ENCODE results near the gene ADORA1.

DNA sequence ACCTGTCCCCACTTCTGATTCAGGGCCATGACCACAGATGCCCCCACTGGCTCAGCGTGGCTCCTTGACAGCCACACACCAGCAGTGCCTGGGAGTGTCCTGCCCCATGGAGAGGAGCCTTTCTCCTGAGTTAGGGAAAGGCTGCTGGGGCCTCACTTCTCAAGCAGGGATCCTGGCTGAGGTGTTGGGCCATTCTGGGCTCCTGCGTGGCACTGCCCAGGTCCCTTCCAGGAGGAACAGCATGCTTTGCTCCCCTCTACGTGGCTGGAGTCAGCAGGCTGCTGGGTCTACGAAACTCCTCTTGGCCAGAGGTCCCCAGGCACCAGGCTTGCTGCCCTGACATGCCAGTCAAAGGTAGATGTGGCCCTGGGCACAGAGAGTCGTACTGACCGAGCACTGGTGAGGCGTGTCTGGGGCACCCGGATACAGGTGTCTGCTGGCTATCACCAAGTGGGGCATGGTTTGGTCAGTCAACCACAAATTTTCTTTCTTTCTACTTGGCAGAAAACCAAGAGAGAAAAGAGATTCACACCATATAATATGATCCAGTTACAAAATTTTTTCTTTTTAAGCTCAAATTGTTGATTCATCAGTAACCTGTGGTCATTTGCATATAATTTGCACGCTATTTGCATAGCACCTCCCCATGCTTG, 4.1 kb downstream of the ADORA1 start:
- TF ChIP-seq, protein P1, sequence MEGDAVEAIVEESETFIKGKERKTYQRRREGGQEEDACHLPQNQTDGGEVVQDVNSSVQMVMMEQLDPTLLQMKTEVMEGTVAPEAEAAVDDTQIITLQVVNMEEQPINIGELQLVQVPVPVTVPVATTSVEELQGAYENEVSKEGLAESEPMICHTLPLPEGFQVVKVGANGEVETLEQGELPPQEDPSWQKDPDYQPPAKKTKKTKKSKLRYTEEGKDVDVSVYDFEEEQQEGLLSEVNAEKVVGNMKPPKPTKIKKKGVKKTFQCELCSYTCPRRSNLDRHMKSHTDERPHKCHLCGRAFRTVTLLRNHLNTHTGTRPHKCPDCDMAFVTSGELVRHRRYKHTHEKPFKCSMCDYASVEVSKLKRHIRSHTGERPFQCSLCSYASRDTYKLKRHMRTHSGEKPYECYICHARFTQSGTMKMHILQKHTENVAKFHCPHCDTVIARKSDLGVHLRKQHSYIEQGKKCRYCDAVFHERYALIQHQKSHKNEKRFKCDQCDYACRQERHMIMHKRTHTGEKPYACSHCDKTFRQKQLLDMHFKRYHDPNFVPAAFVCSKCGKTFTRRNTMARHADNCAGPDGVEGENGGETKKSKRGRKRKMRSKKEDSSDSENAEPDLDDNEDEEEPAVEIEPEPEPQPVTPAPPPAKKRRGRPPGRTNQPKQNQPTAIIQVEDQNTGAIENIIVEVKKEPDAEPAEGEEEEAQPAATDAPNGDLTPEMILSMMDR (IDR thresholded peaks at IDR 0.05; ENCODE audit: insufficient read depth, low read length): no peak
- no peak for TF ChIP-seq POLR2AphosphoS5 (IDR thresholded peaks at IDR 0.05; ENCODE audit: low read depth)
- TF ChIP-seq, protein P2, sequence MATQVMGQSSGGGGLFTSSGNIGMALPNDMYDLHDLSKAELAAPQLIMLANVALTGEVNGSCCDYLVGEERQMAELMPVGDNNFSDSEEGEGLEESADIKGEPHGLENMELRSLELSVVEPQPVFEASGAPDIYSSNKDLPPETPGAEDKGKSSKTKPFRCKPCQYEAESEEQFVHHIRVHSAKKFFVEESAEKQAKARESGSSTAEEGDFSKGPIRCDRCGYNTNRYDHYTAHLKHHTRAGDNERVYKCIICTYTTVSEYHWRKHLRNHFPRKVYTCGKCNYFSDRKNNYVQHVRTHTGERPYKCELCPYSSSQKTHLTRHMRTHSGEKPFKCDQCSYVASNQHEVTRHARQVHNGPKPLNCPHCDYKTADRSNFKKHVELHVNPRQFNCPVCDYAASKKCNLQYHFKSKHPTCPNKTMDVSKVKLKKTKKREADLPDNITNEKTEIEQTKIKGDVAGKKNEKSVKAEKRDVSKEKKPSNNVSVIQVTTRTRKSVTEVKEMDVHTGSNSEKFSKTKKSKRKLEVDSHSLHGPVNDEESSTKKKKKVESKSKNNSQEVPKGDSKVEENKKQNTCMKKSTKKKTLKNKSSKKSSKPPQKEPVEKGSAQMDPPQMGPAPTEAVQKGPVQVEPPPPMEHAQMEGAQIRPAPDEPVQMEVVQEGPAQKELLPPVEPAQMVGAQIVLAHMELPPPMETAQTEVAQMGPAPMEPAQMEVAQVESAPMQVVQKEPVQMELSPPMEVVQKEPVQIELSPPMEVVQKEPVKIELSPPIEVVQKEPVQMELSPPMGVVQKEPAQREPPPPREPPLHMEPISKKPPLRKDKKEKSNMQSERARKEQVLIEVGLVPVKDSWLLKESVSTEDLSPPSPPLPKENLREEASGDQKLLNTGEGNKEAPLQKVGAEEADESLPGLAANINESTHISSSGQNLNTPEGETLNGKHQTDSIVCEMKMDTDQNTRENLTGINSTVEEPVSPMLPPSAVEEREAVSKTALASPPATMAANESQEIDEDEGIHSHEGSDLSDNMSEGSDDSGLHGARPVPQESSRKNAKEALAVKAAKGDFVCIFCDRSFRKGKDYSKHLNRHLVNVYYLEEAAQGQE (IDR thresholded peaks at IDR 0.05; ENCODE audit: insufficient replicate concordance, low read depth): no peak
- TF ChIP-seq GABPA (IDR thresholded peaks at IDR 0.05; ENCODE audit: low read depth): no peak
